ENCODE measurements around the gene ARHGAP4. TPM values are rescaled to one million over a fixed set of nuclear protein-coding genes. Genes with fewer than 3 reads are reported as not detected.

ARHGAP4 gene
- total and polyA plus RNA-seq, 2 donors from 2014 or later, result 38.3 to 73.0 TPM

DNA sequence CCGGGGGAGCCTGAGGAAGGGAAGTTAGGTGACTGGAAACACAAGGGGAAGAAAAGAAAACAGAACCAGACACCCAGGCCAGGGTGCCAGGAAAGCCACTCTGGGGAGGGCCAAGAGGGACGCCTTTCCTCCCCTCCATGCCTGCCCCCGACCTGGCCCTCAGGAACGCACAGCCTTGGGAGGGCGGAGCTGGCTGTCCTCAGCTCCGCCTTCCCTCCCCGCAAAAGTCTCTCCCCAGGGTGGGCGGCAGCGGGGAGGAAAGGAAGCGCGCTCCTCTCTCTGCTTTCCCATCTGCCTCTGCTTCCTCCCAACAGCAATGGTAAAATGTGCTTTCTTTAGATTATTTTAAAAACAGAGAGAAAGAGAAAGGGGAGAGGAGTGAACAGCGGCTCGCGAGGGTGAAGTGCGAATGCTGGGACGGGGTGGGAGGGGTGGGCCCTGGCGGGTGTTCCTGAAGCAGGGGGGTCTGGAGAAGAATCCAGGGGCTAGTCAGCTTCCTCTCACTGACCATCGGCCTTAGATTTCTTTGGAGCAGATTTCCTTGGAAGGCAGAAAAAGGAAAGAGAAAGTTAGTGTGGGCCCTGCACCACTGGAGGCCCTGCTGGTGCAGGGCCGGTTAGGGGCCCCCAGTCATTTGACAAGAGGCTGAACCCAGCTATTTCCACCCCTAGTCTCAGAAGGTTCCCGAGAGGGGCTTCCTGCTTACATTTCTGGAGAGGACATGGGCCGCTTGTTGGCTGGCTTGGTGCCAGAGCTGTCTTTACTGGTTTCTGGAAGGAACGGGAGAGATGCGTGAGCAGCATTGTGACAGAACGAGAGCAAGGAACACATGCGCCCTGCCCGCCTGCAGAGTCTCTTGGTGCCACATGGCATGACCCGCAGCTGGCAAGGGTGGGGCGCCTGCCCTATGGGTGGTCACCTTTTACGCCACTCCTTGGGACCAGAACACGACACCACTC lies 23.1 kb upstream of the ARHGAP4 start:
- no peak for FAIRE-seq

DNA sequence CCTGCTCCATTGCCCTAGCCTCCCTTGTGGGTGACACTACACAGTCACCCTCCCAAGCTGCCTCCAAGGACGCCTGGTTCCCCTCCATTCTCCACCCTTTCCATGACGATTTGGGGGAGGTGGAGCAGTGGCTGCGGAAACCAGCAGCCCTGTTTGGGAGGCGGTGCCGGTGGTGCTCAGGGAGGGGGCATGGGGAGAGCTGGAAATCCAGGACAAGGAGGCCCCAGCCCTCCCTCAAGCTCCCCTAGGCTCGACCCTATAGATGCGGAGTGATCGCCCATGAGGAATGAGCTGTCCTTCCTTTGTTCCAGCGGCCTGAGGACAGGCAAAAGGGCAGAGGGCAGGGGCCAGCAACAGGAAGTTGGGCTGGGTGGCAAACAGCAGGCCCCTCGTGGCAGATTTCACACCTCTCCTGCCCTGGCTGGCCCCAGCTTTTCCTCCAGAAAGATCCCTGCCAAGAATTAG lies 22.0 kb upstream of the ARHGAP4 start:
- no peak for FAIRE-seq
- intact Hi-C loops (cut with DNase I), result no loop called here
- H3K27me3 ChIP-seq (ENCODE audit: control insufficient read depth, insufficient read depth, low read length), result no peaks in the 10 kb centered on the region
- H3K9me3 ChIP-seq (ENCODE audit: control insufficient read depth in 2 of 3, insufficient read depth in 1 of 3, low read length in 3 of 3), result no peaks in the 10 kb centered on the region
- no peak overlapping the region for H3K9ac ChIP-seq (ENCODE audit: low read length in 3 of 3)
- no peak overlapping the region for H3K4me3 ChIP-seq (ENCODE audit: low read length in 3 of 3)
- peak overlapping the region in 1 of 2 donors; percentile 37 for H3K27ac ChIP-seq (ENCODE audit: low read depth in 2 of 2, low read length in 2 of 2)
- TF ChIP-seq, protein P1, sequence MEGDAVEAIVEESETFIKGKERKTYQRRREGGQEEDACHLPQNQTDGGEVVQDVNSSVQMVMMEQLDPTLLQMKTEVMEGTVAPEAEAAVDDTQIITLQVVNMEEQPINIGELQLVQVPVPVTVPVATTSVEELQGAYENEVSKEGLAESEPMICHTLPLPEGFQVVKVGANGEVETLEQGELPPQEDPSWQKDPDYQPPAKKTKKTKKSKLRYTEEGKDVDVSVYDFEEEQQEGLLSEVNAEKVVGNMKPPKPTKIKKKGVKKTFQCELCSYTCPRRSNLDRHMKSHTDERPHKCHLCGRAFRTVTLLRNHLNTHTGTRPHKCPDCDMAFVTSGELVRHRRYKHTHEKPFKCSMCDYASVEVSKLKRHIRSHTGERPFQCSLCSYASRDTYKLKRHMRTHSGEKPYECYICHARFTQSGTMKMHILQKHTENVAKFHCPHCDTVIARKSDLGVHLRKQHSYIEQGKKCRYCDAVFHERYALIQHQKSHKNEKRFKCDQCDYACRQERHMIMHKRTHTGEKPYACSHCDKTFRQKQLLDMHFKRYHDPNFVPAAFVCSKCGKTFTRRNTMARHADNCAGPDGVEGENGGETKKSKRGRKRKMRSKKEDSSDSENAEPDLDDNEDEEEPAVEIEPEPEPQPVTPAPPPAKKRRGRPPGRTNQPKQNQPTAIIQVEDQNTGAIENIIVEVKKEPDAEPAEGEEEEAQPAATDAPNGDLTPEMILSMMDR (IDR thresholded peaks at IDR 0.05; ENCODE audit: borderline replicate concordance, extremely low read depth, insufficient read depth), result no peak
- H3K36me3 ChIP-seq (ENCODE audit: control insufficient read depth in 2 of 3, insufficient read depth in 3 of 3, low read length in 3 of 3), result peaks cover 2 to 23% (median 2%) of the 10 kb centered on the region in 3 donors
- peaks cover 0 to 16% (median 0%) of the 10 kb centered on the region in 3 donors for H3K4me1 ChIP-seq (ENCODE audit: control insufficient read depth in 2 of 3, insufficient read depth in 2 of 3, low read depth in 1 of 3, low read length in 3 of 3)
- no peak for DNase-seq

More for the DNA sequence above, 23.1 kb upstream of the ARHGAP4 start:
- Histone ChIP-seq H3K36me3 (ENCODE audit: control insufficient read depth in 2 of 3, insufficient read depth in 3 of 3, low read length in 3 of 3) (peaks cover 2 to 23% (median 2%) of the 10 kb centered on the region in 3 donors), H3K9me3 (ENCODE audit: control insufficient read depth in 2 of 3, insufficient read depth in 1 of 3, low read length in 3 of 3) (no peaks in the 10 kb centered on the region), H3K27me3 (ENCODE audit: control insufficient read depth, insufficient read depth, low read length) (no peaks in the 10 kb centered on the region), H3K9ac (ENCODE audit: low read length in 3 of 3) (no peak overlapping the region), H3K27ac (ENCODE audit: low read depth in 2 of 2, low read length in 2 of 2) (peak overlapping the region in 1 of 2 donors; percentile 28), H3K4me1 (ENCODE audit: control insufficient read depth in 2 of 3, insufficient read depth in 2 of 3, low read depth in 1 of 3, low read length in 3 of 3) (peaks cover 0 to 10% (median 0%) of the 10 kb centered on the region in 3 donors), H3K4me3 (ENCODE audit: low read length in 3 of 3) (no peak overlapping the region)
- TF ChIP-seq, protein P1 (IDR thresholded peaks at IDR 0.05; ENCODE audit: borderline replicate concordance, extremely low read depth, insufficient read depth), result no peak
- intact Hi-C loops (cut with DNase I), result no loop called here
- DNase-seq, result peak in 2 of 5 donors; percentile 7 to 52

DNA sequence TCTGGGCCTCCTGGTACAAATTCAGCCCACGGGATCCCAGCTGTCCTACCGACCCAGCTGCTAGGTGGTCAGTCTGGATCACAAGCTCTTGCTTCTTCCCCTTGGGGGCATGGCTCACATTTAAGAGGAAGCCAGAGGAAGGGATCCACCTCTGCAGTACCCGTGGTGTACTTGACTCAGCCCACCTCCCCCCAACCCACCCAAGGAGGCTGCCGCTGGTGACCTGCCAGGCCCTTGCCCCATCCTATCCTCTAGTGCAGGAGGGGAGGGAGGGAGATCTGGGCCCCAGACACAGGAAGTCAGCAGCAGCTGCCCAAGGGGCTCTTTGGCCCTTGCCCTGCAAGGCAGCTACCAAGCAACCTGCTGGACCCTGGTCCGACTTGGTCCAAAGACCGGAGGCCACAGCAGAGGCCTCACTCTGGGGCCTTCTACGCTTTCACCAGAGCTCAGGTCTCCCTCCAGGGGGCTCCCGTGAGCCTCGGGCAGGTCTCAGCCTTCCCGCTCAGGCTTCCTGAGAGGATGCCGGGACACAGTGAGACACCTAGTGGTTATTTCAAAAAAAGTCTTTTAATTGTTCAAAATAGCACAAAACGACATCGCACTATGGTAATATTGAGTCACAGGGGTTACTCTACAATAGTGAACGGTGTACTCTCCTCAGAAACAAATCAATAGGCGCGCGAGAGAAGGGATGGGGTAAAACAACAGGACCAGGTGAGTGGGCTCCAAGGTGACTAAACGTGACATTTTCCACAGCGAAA lies 21.1 kb upstream of the ARHGAP4 start:
- Histone ChIP-seq H3K9ac (ENCODE audit: low read length in 3 of 3) (peak overlapping the region in 1 of 3 donors; percentile 12), H3K4me1 (ENCODE audit: control insufficient read depth in 2 of 3, insufficient read depth in 2 of 3, low read depth in 1 of 3, low read length in 3 of 3) (peaks cover 0 to 17% (median 0%) of the 10 kb centered on the region in 3 donors), H3K36me3 (ENCODE audit: control insufficient read depth in 2 of 3, insufficient read depth in 3 of 3, low read length in 3 of 3) (peaks cover 2 to 15% (median 2%) of the 10 kb centered on the region in 3 donors), H3K4me3 (ENCODE audit: low read length in 3 of 3) (no peak overlapping the region), H3K9me3 (ENCODE audit: control insufficient read depth in 2 of 3, insufficient read depth in 1 of 3, low read length in 3 of 3) (no peaks in the 10 kb centered on the region), H3K27me3 (ENCODE audit: control insufficient read depth, insufficient read depth, low read length) (no peaks in the 10 kb centered on the region), H3K27ac (ENCODE audit: low read depth in 2 of 2, low read length in 2 of 2) (no peak overlapping the region)
- DNase-seq (peak in 4 of 5 donors; percentile 70 to 76 (median 74)), FAIRE-seq (peak; percentile 87)
- TF ChIP-seq, protein P1 (IDR thresholded peaks at IDR 0.05; ENCODE audit: borderline replicate concordance, extremely low read depth, insufficient read depth), result peak; percentile 55
- intact Hi-C loops (cut with DNase I), result no loop called here

Data from kidney (tissue), 14 donors.